Fibroblast of lung (primary cell): ENCODE results near the gene PRRG3. TPM values are rescaled to one million over a fixed set of nuclear protein-coding genes. Genes with fewer than 3 reads are reported as not detected.

Source experiments
- DNase-seq, 2 donors: peaks; one replicate each; pipeline versions ENCODE4 v3.0.0 to v3.0.0-alpha.2; 2010; ENCODE audit warnings: low read depth in 2 of 2
- H2AFZ ChIP-seq: 2 replicates; pipeline ENCODE4 v1.5.1; 2012; ENCODE audit warnings: low read length, control low read depth, inconsistent platforms
- H3K27ac ChIP-seq: 2 replicates; pipeline ENCODE4 v1.5.1; 2011; ENCODE audit warnings: low read length, control low read depth; ENCODE audit not compliant: insufficient read depth
- H3K27me3 ChIP-seq: 2 replicates; pipeline ENCODE4 v1.5.1; 2011; ENCODE audit warnings: mild to moderate bottlenecking, low read length; ENCODE audit not compliant: control insufficient read depth, insufficient read depth
- H3K36me3 ChIP-seq: 2 replicates; pipeline ENCODE4 v1.5.1; 2011; ENCODE audit warnings: low read length; ENCODE audit not compliant: control insufficient read depth, insufficient read depth
- H3K4me1 ChIP-seq: 2 replicates; pipeline ENCODE4 v1.5.1; 2011; ENCODE audit warnings: low read length; ENCODE audit not compliant: control insufficient read depth, insufficient read depth; ENCODE audit errors: extremely low read depth
- H3K4me2 ChIP-seq: 2 replicates; pipeline ENCODE4 v1.5.1; 2011; ENCODE audit warnings: low read length, control low read depth; ENCODE audit not compliant: insufficient read depth; ENCODE audit errors: extremely low read depth
- H3K4me3 ChIP-seq, 4 experiments: fragments of 200-600 bp in 1 of 4; sonication (generic) in 1 of 4; replicated peaks in 1 of 4; 2 replicates each; pipeline ENCODE4 v1.5.1; 2011 to 2016; ENCODE audit warnings: low read length in 4 of 4, low read depth in 3 of 4, mild to moderate bottlenecking in 3 of 4, control low read depth in 2 of 4, inconsistent platforms in 1 of 4, mixed read lengths in 1 of 4; ENCODE audit not compliant: insufficient read depth in 1 of 4; ENCODE audit errors: control extremely low read depth in 1 of 4
- H3K79me2 ChIP-seq: 2 replicates; pipeline ENCODE4 v1.5.1; 2012; ENCODE audit warnings: mild to moderate bottlenecking, low read length, inconsistent platforms; ENCODE audit not compliant: control insufficient read depth, insufficient read depth
- H3K9ac ChIP-seq: 2 replicates; pipeline ENCODE4 v1.5.1; 2011; ENCODE audit warnings: mild to moderate bottlenecking, low read length, control low read depth; ENCODE audit not compliant: insufficient read depth
- H3K9me3 ChIP-seq: 2 replicates; pipeline ENCODE4 v1.5.1; 2012; ENCODE audit warnings: low read depth, low read length; ENCODE audit not compliant: control insufficient read depth, insufficient read depth
- H4K20me1 ChIP-seq: 2 replicates; pipeline ENCODE4 v1.5.1; 2011; ENCODE audit warnings: low read length; ENCODE audit not compliant: control insufficient read depth, insufficient read depth; ENCODE audit errors: extremely low read depth
- EZH2 ChIP-seq: IDR thresholded peaks from 2 replicates; pipeline ENCODE4 v1.5.1; 2012; ENCODE audit warnings: low read length, control low read depth, mild to moderate bottlenecking; ENCODE audit errors: missing control alignments
- polyA plus RNA-seq, 2 donors: library from polyadenylated mRNA; depleted of rRNA in 1 of 2; stranded (reverse) in 1 of 2; unstranded in 1 of 2; fragments of >200 nt; gene quantifications; 2 replicates each; pipeline ENCODE4 v1.2.1, GENCODE V29; 2011 to 2012; ENCODE audit warnings: missing spikeins in 1 of 2
- total RNA-seq: library from RNA; depleted of rRNA; stranded (reverse); fragments of >200 nt; gene quantifications from 2 replicates; pipeline ENCODE4 v1.2.1, GENCODE V29; 2014
- TF ChIP-seq, protein P1 (sequence below), 2 donors: IDR thresholded peaks in 1 of 2; conservative IDR thresholded peaks in 1 of 2; 1 replicate in 1 of 2; 2 replicates in 1 of 2; pipeline ENCODE4 v1.5.1; 2011 to 2012; ENCODE audit warnings: low read length in 2 of 2, control low read depth in 1 of 2, inconsistent platforms in 1 of 2, low read depth in 1 of 2, mild to moderate bottlenecking in 1 of 2

The PRRG3 gene
- total and polyA plus RNA-seq, 2 donors (not counting 1 experiment from before 2014, with no cell fraction given) = 0.66 TPM; not detected in 1

DNA sequence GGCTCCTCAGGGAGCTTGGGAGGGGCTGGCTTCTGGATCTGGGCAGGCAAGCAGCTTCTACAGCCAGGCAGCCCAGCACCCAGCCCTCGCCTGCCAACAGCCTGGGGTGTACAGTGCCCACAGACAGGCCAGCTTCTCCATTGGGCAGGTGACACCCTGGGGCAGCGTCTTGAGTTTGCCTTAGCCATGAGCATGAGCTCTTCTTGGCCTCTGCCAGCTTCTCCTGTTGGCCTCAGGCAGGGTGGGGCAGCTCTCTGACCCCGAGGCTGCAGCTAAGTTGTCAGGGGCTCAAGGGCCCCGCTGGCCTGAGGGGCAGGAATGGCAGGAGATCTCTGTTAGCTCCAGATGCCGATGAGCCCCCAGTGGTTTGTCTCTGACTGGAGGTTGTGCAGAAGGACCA lies 31.5 kb downstream of the PRRG3 start:
- DNase-seq = no peak
- no peak overlapping the region for H3K4me2 ChIP-seq
- H3K4me3 ChIP-seq = no peak overlapping the region
- no peaks in the 10 kb centered on the region for H3K9me3 ChIP-seq
- H3K9ac ChIP-seq = no peak overlapping the region
- H3K27me3 ChIP-seq = no peaks in the 10 kb centered on the region
- no peaks in the 10 kb centered on the region for H3K36me3 ChIP-seq
- no peaks in the 10 kb centered on the region for H4K20me1 ChIP-seq
- no peak overlapping the region for H3K27ac ChIP-seq
- H3K4me1 ChIP-seq = no peaks in the 10 kb centered on the region
- no peak overlapping the region for H2AFZ ChIP-seq
- TF ChIP-seq EZH2 = no peak
- TF ChIP-seq, protein P1, sequence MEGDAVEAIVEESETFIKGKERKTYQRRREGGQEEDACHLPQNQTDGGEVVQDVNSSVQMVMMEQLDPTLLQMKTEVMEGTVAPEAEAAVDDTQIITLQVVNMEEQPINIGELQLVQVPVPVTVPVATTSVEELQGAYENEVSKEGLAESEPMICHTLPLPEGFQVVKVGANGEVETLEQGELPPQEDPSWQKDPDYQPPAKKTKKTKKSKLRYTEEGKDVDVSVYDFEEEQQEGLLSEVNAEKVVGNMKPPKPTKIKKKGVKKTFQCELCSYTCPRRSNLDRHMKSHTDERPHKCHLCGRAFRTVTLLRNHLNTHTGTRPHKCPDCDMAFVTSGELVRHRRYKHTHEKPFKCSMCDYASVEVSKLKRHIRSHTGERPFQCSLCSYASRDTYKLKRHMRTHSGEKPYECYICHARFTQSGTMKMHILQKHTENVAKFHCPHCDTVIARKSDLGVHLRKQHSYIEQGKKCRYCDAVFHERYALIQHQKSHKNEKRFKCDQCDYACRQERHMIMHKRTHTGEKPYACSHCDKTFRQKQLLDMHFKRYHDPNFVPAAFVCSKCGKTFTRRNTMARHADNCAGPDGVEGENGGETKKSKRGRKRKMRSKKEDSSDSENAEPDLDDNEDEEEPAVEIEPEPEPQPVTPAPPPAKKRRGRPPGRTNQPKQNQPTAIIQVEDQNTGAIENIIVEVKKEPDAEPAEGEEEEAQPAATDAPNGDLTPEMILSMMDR (conservative IDR thresholded peaks at IDR 0.05 in 1 of 2, IDR thresholded peaks at IDR 0.05 in 1 of 2; ENCODE audit: low read depth in 1 of 2, low read length in 2 of 2) = no peak
- no peaks in the 10 kb centered on the region for H3K79me2 ChIP-seq

DNA sequence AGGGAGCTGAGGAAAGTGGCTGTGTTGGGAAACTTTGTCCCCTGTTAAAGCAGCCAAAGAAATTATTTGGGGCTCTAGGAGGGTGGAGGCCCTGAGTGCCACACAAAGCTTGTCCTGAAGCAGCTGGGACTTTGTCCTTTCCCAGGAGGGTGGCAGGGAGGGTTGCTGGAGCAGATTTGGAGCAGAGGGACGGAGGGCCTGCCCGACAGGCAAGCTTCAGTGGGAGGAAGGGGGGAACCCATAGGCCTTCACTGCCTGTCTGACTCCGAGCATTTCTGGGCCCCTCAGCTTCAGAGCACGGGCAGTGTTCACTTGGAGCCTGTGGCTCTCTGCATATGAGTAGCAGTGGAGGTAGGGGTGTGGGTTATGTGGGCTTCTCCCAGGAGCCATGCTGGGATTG lies 32.1 kb downstream of the PRRG3 start:
- H3K27me3 ChIP-seq = no peaks in the 10 kb centered on the region
- no peak overlapping the region for H3K4me3 ChIP-seq
- no peaks in the 10 kb centered on the region for H3K9me3 ChIP-seq
- H2AFZ ChIP-seq = no peak overlapping the region
- H3K4me2 ChIP-seq = no peak overlapping the region
- TF ChIP-seq EZH2 = no peak
- TF ChIP-seq, protein P1 (conservative IDR thresholded peaks at IDR 0.05 in 1 of 2, IDR thresholded peaks at IDR 0.05 in 1 of 2; ENCODE audit: low read depth in 1 of 2, low read length in 2 of 2) = no peak
- no peaks in the 10 kb centered on the region for H3K79me2 ChIP-seq
- H3K36me3 ChIP-seq = no peaks in the 10 kb centered on the region
- H3K9ac ChIP-seq = no peak overlapping the region
- no peak overlapping the region for H3K27ac ChIP-seq
- H4K20me1 ChIP-seq = no peaks in the 10 kb centered on the region
- DNase-seq = no peak
- no peaks in the 10 kb centered on the region for H3K4me1 ChIP-seq

DNA sequence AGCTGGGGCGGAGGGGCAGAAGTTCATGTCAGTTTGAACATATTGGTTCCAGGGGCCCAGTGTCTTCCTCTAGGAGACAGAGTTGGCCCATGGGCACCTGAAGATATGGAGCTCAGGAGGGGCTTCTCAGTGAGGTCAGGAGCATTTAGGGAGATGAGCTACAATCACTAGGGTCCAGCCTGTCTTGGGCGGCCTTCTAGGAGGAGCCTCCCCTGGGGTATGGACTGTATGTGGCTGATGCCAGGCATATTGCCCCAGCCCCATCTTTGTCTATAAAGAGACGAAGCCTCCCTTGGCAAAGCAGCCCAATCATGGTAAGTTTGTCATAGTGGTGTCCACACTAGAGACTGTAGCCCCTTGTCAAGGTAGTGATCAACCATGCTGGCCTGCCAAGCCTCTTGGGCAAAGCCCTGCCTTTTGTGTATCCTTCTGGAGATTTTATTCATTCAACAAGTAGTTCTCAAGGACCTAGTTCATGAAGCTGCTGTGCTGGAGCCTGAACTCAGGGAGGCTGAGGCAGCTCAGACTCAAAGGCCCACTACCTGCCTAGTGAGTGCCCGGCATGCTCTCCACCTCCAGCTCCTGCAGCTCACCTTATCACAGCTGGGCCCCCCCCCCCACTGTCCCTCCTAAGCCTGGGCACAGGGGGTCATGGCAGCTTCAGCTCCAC lies 33.9 kb downstream of the PRRG3 start:
- H3K4me3 ChIP-seq = no peak overlapping the region

More for the DNA sequence above, 33.9 kb downstream of the PRRG3 start:
- H2AFZ ChIP-seq = no peak overlapping the region
- no peak overlapping the region for H3K4me2 ChIP-seq
- H3K27me3 ChIP-seq = no peaks in the 10 kb centered on the region
- no peak overlapping the region for H3K27ac ChIP-seq
- H3K36me3 ChIP-seq = no peaks in the 10 kb centered on the region
- H3K9me3 ChIP-seq = no peaks in the 10 kb centered on the region
- H3K9ac ChIP-seq = no peak overlapping the region
- no peaks in the 10 kb centered on the region for H3K79me2 ChIP-seq
- no peaks in the 10 kb centered on the region for H3K4me1 ChIP-seq
- no peaks in the 10 kb centered on the region for H4K20me1 ChIP-seq
- DNase-seq = no peak
- no peak for TF ChIP-seq EZH2
- TF ChIP-seq, protein P1 (conservative IDR thresholded peaks at IDR 0.05 in 1 of 2, IDR thresholded peaks at IDR 0.05 in 1 of 2; ENCODE audit: low read depth in 1 of 2, low read length in 2 of 2) = no peak
